ENCODE results near the gene GIT2. TPM values are rescaled to one million over a fixed set of nuclear protein-coding genes. Genes with fewer than 3 reads are reported as not detected.

The GIT2 gene
- total and polyA plus RNA-seq, 10 of the 15 experiments (the other 5 are each of a cell fraction or from before 2014, with no cell fraction given), result 9.1 to 49.9 (median 43.9) TPM

GRCh38 chr12:110035534-110036104, 39.5 kb upstream of the GIT2 start (continued):
- TF ChIP-seq SIX5 (IDR thresholded peaks at IDR 0.05; ENCODE audit: low read depth, low read length, severe bottlenecking), result no peak

- WGBS (ENCODE audit: insufficient coverage, insufficient replicate concordance, low lambda C conversion rate, missing lambda C conversion rate), result 100% methylated on average over 3 of the region's 3 CpGs
- ChIA-PET CTCF (interaction anchor here (0.6 to 1.2 kb wide), 2 partner anchors 99 to 1265 kb away, joined by 3 read pairs; no protein-coding TSS in a partner anchor), SMC1A (ENCODE audit: uncharacterized antibody, unreplicated experiment) (no interaction called here), POLR2A (no interaction called here), RAD21 (ENCODE audit: unreplicated experiment) (no interaction called here)
- H3K27me3 ChIP-seq (replicated peaks in 1 of 2; ENCODE audit: control insufficient read depth in 2 of 2, insufficient read depth in 2 of 2, low read length in 1 of 2), result no peaks in the 10 kb centered on the region
- H3K4me3 ChIP-seq, result no peak overlapping the region
- peaks cover 8 to 21% of the 10 kb centered on the region in 2 experiments for H3K36me3 ChIP-seq (ENCODE audit: control insufficient read depth in 2 of 2, insufficient read depth in 2 of 2, low read length in 1 of 2)
- BruUV-seq (replicated peaks), result no TSS peak
- DNase-seq (ENCODE audit: low read depth, low spot score), result no peak
- H3K9ac ChIP-seq (ENCODE audit: control insufficient read depth, insufficient read depth, low read length), result no peak overlapping the region
- intact Hi-C loops (cut with micrococcal nuclease; ENCODE audit: unreplicated experiment), result no loop called here
- H3K79me2 ChIP-seq (ENCODE audit: control insufficient read depth, insufficient read depth, low read length), result no peaks in the 10 kb centered on the region
- no peaks in the 10 kb centered on the region for H4K20me1 ChIP-seq (ENCODE audit: control insufficient read depth, insufficient read depth)
- no peak for FAIRE-seq
- no peak overlapping the region for H2AFZ ChIP-seq (ENCODE audit: control insufficient read depth, low read depth, low read length)
- no peak overlapping the region for H3K4me2 ChIP-seq (ENCODE audit: control insufficient read depth, insufficient read depth)
- no peaks in the 10 kb centered on the region for H3K4me1 ChIP-seq (ENCODE audit: control insufficient read depth, insufficient read depth, low read length)
- no peak for ATAC-seq
- no peak overlapping the region for H3K27ac ChIP-seq (ENCODE audit: control insufficient read depth, insufficient read depth)
- in situ Hi-C loops (cut with MboI), result no loop called here
- H3K9me3 ChIP-seq (replicated peaks; ENCODE audit: control insufficient read depth, insufficient read depth, low read length), result no peaks in the 10 kb centered on the region
- TF ChIP-seq JUNB (IDR thresholded peaks at IDR 0.05) (no peak), HSF1 (IDR thresholded peaks at IDR 0.05; ENCODE audit: low read depth, low read length) (no peak), PBX3 (IDR thresholded peaks at IDR 0.05; ENCODE audit: insufficient replicate concordance, low read depth, low read length) (no peak), MYB (IDR thresholded peaks at IDR 0.05; ENCODE audit: borderline replicate concordance, low read depth, low read length) (no peak), ZBED1 (IDR thresholded peaks at IDR 0.05; ENCODE audit: borderline replicate concordance) (no peak), RAD21 (IDR thresholded peaks at IDR 0.05; ENCODE audit: insufficient read depth, low read depth, low read length) (no peak), NFIC (IDR thresholded peaks at IDR 0.05; ENCODE audit: low read depth, low read length) (no peak), RFX5 (IDR thresholded peaks at IDR 0.05; ENCODE audit: low read depth, low read length) (no peak), CUX1 (IDR thresholded peaks at IDR 0.05; ENCODE audit: insufficient replicate concordance, low read depth, low read length) (no peak), ZBTB33 (IDR thresholded peaks at IDR 0.05) (no peak)
Measured at GRCh38 chr12:110033888-110034287, 37.7 kb upstream of the GIT2 start.
